Right atrium auricular region (tissue), 2 donors: ENCODE results near the gene TSPAN5. TPM values are rescaled to one million over a fixed set of nuclear protein-coding genes. Genes with fewer than 3 reads are reported as not detected.

ENCODE experiments used
- DNase-seq: peaks from one replicate; pipeline ENCODE4 v3.0.0-alpha.2; 2019; ENCODE audit warnings: low spot score
- H3K27ac ChIP-seq, 2 donors: fragments of 200-600 bp; sonication (generic); 1 replicate in 1 of 2; 2 replicates in 1 of 2; pipeline ENCODE4 v1.5.1; 2016 to 2019
- H3K27me3 ChIP-seq, 2 donors: fragments of 200-600 bp; sonication (generic); one replicate each; pipeline versions ENCODE4 v1.5.1 to v1.6.0; 2017 to 2019
- H3K36me3 ChIP-seq: fragments of 200-600 bp; sonication (generic); one replicate; pipeline ENCODE4 v1.5.1; 2016
- H3K4me1 ChIP-seq, 2 donors: fragments of 200-600 bp; sonication (generic); one replicate each; pipeline versions ENCODE4 v1.5.1 to v1.6.0; 2017 to 2019
- H3K4me3 ChIP-seq, 2 donors: fragments of 200-600 bp; sonication (generic); 1 replicate in 1 of 2; 2 replicates in 1 of 2; pipeline ENCODE4 v1.5.1; 2017 to 2019; ENCODE audit warnings: mild to moderate bottlenecking in 1 of 2, moderate library complexity in 1 of 2
- H3K9me3 ChIP-seq, 2 donors: fragments of 200-600 bp; sonication (generic); one replicate each; pipeline ENCODE4 v1.5.1; 2019
- total RNA-seq, 2 donors: library from RNA; depleted of rRNA; stranded (reverse); fragments of >200 nt; gene quantifications; one replicate each; pipeline ENCODE4 v1.1.0, GENCODE V29; 2016
- TF ChIP-seq, protein P1 (sequence below), 2 donors: fragments of 200-600 bp; sonication (generic); IDR thresholded peaks; one replicate each; pipeline ENCODE4 v1.5.1; 2019; ENCODE audit warnings: antibody characterized with exemption in 2 of 2

TSPAN5 gene
- total RNA-seq, 2 donors from 2014 or later: 1.8 to 5.7 TPM

DNA sequence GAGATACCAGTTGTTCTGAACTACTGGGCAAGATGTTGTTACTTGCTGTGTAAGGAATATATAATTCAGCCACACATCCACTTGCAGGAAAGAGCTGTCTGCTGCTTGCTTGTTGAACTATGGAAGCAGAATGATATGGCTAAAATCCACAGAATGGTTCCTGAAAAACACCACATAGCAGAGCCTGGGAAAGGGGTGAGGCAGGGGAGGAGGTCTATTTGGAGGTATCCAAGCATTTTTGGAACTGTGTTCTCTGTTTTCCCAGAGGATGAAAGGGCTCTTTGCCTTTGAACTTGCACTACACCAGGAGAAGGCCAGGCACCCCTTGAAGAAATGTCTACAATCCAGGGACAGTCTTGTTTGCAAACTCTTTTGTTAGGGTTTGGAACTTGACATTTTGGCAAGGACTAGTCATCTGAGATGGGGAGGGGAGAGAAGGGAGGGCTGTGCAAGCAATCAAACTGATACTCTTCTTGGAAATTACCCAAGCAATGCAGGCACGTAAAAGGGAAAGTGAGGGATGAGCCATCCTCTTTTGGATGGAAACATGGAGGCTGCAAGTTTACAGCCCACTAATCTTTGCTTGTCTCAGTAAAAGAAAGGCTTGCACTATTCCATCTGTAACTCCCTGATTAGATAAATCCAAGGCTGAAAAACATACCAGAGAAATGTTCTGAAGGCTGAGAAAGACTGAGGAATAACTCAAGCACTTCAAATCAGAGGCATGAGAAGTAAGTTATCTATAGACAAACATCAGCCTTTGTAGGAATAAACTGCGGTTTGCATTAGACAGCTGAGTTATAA is 141.0 kb downstream of the TSPAN5 start:
- TF ChIP-seq, protein P1, sequence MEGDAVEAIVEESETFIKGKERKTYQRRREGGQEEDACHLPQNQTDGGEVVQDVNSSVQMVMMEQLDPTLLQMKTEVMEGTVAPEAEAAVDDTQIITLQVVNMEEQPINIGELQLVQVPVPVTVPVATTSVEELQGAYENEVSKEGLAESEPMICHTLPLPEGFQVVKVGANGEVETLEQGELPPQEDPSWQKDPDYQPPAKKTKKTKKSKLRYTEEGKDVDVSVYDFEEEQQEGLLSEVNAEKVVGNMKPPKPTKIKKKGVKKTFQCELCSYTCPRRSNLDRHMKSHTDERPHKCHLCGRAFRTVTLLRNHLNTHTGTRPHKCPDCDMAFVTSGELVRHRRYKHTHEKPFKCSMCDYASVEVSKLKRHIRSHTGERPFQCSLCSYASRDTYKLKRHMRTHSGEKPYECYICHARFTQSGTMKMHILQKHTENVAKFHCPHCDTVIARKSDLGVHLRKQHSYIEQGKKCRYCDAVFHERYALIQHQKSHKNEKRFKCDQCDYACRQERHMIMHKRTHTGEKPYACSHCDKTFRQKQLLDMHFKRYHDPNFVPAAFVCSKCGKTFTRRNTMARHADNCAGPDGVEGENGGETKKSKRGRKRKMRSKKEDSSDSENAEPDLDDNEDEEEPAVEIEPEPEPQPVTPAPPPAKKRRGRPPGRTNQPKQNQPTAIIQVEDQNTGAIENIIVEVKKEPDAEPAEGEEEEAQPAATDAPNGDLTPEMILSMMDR (IDR thresholded peaks at IDR 0.05): no peak
- DNase-seq: no peak
- Histone ChIP-seq H3K4me3 (no peak overlapping the region), H3K36me3 (no peaks in the 10 kb centered on the region), H3K4me1 (no peaks in the 10 kb centered on the region), H3K27me3 (no peaks in the 10 kb centered on the region), H3K27ac (no peak overlapping the region), H3K9me3 (no peaks in the 10 kb centered on the region)

DNA sequence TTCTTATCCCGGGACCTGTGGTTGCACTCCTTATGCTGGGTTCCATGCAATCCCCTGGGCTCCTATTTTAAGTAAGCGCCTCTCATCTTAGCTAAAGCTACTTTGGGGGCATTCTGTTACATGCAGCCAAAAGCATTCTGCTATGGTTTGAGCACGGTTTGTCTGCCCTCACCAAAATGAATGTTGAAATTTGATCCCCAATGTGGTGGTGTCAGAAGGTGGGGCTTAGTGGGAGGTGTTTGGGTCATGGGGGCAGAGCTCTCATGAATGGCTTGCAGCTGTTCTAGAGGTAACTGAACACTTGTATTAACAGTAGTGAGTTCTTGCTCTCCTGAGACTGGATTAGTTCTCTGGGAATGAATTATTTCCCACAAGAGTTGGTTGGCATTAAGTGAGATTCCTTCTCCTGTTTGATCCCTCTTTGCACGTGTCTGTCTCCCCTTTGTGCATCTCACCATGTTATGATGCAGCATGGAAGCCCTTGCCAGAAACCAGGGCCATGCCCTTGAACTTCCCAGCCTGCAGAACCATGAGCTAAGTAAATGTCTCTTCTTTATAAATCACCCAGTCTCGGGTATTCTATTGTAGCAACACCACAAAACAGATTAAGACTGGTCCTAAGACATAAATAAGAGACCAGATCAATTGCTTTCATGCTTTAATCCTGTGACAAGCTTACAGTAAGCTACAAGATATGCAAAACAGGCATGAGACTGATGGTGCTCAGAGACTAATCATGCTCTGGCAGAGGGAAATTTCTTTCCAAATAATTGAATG is 141.8 kb downstream of the TSPAN5 start:
- H3K4me1 ChIP-seq: no peaks in the 10 kb centered on the region
- no peaks in the 10 kb centered on the region for H3K9me3 ChIP-seq
- no peak overlapping the region for H3K4me3 ChIP-seq
- no peaks in the 10 kb centered on the region for H3K36me3 ChIP-seq
- TF ChIP-seq, protein P1 (IDR thresholded peaks at IDR 0.05): no peak
- no peaks in the 10 kb centered on the region for H3K27me3 ChIP-seq
- DNase-seq: no peak
- no peak overlapping the region for H3K27ac ChIP-seq

DNA sequence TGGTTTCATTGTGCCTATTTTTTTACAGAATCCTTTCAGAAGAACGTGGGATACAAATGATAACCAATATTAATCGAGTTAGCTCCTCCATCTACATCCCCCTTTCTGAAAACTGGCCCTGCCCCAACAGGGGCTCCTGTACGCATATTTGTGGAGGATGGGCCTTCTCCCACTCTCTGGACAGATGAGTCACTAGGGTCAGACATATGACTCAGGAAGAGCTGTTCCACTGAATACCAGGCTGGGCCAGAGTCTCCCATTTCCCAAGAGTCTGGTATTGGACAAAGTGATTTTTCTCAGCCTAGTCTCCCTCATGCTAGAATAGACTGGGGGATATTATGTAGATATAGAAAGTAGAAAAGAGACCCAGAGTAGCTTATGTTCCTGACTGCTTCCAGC is 142.4 kb downstream of the TSPAN5 start:
- no peaks in the 10 kb centered on the region for H3K27me3 ChIP-seq
- no peak overlapping the region for H3K27ac ChIP-seq
- TF ChIP-seq, protein P1 (IDR thresholded peaks at IDR 0.05): no peak
- H3K4me3 ChIP-seq: no peak overlapping the region
- no peaks in the 10 kb centered on the region for H3K4me1 ChIP-seq
- H3K9me3 ChIP-seq: no peaks in the 10 kb centered on the region
- DNase-seq: no peak
- H3K36me3 ChIP-seq: no peaks in the 10 kb centered on the region

DNA sequence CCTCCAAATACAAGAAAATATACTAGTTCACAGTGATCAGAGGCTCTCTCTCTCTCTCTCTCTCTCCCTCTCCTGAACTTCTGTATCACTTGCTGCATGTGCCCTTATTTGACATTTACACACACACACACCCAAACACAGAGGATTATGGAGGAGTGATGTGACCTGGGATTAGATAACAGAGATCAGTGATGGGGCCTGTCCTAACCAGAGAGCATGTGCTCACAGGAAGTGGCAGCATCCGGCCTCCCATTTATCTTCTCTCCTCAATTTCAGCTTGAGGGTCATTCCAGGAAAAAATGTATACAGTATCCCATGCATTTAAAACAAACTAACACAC is 143.0 kb downstream of the TSPAN5 start:
- TF ChIP-seq, protein P1 (IDR thresholded peaks at IDR 0.05): no peak
- no peak for DNase-seq

DNA sequence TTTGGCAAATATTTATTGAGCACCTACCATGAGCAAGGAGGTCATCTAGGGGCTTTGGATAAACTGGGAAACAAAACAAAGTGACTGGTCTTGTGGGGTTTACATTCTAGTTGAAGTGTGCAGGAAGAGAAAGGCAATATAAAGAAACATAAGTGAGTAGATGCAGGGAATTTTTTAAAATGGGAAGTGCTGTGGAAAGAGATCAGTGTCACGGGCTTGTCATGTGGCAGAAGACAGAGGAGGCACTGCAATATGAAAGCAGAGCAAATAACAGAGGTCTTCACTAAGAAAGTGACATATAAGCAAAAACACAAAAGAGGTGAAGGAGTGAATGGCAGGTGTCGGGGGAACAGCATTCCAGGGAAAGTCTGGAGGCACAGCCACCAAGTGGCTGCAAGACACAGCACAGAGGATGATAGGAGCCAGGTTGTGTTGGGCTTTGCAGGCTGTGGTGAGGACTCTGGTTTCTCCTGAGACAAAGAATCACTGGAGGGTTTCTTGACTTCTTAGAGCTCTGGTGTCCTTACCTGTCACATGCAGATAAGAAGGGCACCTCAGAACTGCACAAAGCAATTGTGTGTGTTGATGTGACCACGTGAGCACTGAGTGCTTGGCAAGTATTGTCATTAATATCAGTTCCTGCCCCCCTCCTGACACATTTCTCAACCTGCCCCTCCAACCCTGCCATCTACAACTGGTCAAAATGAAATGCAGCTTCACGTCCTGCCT is 143.5 kb downstream of the TSPAN5 start:
- H3K9me3 ChIP-seq: no peaks in the 10 kb centered on the region
- no peak overlapping the region for H3K27ac ChIP-seq
- DNase-seq: no peak
- no peak overlapping the region for H3K4me3 ChIP-seq
- TF ChIP-seq, protein P1 (IDR thresholded peaks at IDR 0.05): no peak
- no peaks in the 10 kb centered on the region for H3K36me3 ChIP-seq
- no peaks in the 10 kb centered on the region for H3K4me1 ChIP-seq
- no peaks in the 10 kb centered on the region for H3K27me3 ChIP-seq

More for the DNA sequence above, 143.0 kb downstream of the TSPAN5 start:
- H3K4me3 ChIP-seq: no peak overlapping the region
- H3K4me1 ChIP-seq: no peaks in the 10 kb centered on the region
- no peaks in the 10 kb centered on the region for H3K9me3 ChIP-seq
- H3K27me3 ChIP-seq: no peaks in the 10 kb centered on the region
- H3K27ac ChIP-seq: no peak overlapping the region
- H3K36me3 ChIP-seq: no peaks in the 10 kb centered on the region
